Myocyte (in vitro differentiated cells): ENCODE measurements around the gene NT5DC2. TPM values are rescaled to one million over a fixed set of nuclear protein-coding genes. Genes with fewer than 3 reads are reported as not detected.

Experiments used
- DNase-seq: peaks from one replicate; pipeline ENCODE4 v3.0.0-alpha.2; 2012; ENCODE audit warnings: low read depth
- total RNA-seq: library from RNA; depleted of rRNA; stranded (reverse); fragments of >200 nt; gene quantifications from 2 replicates; pipeline ENCODE4 v1.2.3, GENCODE V29; 2014

The NT5DC2 gene
- total RNA-seq, 1 donor from 2014 or later: 50.3 TPM

DNA sequence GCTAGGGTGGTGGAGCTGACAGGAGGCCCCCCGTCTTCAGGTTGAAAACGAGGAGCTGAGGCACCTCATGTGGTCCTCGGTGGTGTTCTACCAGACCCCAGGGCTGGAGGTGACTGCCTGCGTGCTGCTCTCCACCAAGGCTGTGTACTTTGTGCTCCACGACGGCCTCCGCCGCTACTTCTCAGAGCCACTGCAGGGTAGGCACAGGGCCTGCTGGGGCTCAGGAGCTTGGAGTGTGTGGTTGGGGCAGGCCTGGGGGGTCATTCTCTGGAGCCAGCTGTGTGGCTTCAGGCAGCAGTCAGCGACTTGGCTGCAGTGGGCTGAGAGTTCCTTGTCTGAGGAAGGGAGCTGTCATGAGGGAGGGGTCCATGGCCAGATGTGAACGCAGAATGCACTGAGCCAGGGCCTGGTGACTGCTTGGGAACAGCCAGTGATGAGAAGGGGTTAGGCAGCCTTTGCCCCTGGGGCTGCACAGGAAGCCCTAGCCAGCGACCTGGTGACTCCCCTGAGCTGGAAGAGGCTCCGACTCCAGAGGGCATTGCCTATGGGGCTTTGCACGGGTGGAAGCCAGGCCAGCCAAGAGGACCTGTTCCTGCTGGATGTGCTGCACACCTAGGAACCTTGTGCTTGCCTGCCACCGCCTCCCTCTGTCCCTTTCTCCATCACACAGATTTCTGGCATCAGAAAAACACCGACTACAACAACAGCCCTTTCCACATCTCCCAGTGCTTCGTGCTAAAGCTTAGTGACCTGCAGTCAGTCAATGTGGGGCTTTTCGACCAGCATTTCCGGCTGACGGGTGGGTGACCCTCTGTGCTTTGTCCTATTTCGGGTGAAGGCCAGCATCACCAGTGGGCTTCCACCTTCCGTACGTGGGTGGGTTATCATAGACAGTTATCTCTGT lies 43.4 kb downstream of the NT5DC2 start:
- no peak for DNase-seq

DNA sequence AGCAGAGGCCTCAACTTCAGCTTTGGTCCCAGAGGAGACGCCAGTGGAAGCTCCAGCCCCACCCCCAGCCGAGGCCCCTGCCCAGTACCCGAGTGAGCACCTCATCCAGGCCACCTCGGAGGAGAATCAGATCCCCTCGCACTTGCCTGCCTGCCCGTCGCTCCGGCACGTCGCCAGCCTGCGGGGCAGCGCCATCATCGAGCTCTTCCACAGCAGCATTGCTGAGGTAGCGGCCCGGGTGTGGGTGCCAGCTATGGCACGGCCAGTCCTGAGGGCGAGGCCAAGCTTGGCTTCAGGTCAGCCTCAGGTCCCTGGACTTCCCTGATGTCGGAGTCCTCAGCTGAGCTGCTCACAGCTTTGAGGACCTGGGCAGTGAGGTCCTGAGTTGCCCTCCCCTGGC lies 44.2 kb downstream of the NT5DC2 start:
- no peak for DNase-seq

DNA sequence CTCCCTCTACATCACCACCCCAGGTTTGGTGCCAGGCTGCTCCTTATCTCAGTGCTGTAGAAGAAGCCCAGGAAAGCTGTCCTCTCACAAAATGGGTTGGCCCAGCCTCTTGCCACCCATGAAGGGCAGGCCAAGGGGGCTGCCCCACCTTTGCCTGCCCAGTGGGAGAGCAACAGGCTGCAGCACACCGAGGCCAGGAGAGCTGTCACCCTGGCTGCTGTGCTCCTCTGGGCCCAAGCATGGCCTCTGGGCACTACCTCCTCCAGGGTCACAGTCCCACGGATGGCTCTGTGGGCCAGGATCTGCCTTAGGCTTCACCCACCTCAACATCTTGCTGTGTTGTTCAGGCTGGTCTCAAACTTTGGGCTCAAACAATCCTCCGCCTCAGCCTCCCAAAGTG lies 44.9 kb downstream of the NT5DC2 start:
- no peak for DNase-seq

DNA sequence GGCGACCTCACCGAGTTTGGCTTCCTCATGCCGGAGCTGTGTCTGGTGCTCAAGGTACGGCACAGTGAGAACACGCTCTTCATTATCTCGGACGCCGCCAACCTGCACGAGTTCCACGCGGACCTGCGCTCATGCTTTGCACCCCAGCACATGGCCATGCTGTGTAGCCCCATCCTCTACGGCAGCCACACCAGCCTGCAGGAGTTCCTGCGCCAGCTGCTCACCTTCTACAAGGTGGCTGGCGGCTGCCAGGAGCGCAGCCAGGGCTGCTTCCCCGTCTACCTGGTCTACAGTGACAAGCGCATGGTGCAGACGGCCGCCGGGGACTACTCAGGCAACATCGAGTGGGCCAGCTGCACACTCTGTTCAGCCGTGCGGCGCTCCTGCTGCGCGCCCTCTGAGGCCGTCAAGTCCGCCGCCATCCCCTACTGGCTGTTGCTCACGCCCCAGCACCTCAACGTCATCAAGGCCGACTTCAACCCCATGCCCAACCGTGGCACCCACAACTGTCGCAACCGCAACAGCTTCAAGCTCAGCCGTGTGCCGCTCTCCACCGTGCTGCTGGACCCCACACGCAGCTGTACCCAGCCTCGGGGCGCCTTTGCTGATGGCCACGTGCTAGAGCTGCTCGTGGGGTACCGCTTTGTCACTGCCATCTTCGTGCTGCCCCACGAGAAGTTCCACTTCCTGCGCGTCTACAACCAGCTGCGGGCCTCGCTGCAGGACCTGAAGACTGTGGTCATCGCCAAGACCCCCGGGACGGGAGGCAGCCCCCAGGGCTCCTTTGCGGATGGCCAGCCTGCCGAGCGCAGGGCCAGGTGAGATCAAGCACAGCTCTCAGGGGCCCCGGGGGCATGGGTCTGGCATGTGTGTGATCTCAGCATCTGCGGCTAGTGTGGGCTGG lies 45.6 kb downstream of the NT5DC2 start:
- no peak for DNase-seq

DNA sequence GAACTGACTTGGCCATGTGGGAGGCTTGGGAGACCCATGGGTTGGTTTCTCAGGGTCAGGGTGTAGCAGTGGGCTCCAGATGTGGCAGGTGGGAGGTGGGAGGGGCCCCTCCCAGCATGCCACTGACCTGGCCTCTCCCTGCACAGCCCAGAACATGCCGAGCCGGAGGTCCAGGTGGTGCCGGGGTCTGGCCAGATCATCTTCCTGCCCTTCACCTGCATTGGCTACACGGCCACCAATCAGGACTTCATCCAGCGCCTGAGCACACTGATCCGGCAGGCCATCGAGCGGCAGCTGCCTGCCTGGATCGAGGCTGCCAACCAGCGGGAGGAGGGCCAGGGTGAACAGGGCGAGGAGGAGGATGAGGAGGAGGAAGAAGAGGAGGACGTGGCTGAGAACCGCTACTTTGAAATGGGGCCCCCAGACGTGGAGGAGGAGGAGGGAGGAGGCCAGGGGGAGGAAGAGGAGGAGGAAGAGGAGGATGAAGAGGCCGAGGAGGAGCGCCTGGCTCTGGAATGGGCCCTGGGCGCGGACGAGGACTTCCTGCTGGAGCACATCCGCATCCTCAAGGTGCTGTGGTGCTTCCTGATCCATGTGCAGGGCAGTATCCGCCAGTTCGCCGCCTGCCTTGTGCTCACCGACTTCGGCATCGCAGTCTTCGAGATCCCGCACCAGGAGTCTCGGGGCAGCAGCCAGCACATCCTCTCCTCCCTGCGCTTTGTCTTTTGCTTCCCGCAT lies 46.4 kb downstream of the NT5DC2 start:
- DNase-seq: no peak

DNA sequence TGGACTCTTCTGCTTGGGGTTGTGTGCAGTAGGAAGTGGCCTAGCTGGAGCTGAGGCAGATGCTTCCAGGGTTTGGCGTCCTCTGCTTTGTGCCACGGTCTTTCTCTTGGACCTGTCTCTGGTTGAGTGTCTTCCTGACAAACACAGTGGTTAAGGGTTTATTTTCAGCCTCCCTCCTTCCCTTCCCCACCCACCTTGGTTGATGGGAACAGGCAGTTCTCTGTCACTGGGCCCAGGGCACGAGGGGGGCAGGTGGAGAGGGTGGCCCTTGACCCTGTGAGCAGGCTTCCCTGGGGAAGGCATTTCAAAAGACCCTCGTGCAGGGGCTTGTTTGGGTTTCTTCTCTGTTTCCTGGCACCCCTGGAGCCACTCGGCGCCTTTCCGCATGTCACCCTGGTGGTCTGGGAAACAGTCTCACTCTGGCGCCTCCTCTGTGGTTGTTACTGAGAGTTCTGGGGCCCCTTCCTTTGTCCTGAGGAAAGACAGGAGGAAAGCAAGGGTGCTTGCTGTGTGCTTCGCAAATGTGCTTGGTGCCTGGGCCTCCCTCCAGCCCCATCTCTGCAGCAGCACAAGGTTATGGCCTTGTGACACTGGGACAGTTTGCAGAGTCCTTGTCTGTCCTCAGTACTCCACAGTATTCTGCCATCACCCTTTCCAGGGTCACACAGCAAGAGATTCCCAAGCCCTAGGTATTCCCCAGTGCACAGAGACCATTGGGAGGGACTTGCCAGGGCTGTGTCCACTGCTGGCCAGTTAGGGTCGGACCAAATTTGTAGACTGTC lies 48.8 kb downstream of the NT5DC2 start:
- DNase-seq: no peak

DNA sequence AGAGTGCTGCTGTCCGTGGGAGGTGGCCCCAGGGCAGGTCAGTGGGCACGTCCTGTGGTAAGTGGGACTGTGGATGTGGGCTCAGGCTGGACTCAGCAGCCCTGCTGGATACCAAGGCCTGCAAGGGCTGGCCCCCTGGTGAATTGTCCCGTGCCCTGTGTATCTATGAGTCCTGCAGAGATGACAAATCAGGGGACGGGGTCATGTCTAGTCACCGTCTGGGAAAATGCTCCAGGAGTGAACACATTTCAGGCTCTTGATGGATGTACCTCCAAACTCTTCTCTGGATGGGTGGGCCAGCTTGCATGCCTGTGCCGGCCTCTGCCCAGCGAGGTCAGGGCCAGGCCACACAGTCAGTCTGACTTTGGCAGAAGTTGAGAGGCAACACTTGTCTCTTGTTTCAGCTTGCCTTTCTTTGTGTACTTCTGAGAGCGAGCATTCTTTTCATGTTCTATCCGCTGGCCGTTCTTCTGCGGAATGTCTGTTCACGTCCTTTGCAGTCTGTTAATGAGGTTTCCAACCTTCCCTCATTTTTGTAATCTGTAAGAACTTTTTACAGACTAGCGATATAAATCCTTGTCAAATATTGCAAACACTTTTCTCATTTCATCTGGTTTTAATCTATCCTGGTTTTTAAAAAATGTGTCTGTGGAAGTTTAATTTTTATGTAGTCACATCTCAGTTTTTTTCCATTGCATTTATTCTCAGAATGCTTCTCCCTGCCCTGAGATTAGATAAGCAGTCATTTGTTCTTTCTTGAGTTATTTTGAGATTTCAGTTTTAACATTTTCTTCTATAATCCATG lies 49.9 kb downstream of the NT5DC2 start:
- no peak for DNase-seq

DNA sequence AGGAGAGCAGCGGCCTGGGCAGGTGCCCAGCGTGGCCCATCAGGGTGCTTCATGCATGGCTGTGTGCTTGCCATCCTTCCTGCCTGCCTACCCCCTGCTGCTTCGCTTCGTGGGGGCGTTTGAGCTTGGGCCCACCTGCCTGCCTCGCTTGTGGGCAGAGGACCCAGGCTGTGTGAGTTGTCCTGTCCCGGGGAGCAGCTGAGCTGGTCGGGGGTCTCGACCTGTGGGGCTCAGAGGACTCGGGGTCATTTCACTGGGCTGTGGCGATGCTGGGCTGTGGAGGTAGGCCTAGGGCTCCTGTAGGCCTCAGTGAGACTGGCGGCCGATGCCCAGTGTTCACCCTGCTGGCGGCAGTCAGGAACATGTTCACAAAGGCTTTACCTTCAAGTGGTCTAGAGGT lies 50.6 kb downstream of the NT5DC2 start:
- no peak for DNase-seq

DNA sequence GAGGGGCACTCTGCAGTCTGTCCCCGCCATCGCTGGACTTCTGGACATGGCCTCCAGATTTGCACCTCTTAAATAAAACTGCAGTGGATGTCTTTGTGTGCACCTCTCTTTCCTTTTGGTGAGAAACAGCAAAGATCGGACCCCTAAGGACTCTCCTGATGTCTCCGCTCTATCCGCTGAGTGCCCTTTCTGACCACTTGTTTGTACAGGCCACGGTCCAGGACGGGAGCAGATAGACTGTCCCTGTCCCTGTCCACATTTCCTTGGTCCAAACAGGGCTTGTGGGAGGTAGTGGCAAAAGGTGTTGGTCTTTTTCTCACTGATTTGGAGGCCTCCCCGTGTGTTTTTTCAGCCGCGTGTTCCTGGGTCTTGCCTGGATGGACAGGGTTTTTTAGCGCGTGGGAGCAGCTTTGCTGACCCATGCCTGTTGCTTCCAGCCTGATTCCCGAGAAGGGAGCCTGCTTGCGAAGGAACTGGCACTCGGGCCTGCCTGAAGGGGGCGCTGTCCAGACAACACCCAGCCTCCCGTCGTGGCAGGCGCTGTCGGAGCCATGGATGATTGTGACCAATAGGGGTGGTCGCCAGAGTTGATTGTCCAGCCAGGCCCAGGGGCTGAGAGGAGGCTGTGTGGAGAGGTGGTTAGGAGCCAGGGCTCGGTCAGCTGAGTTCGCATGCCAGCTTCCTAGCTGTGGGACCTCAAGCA lies 51.7 kb downstream of the NT5DC2 start:
- DNase-seq: no peak

DNA sequence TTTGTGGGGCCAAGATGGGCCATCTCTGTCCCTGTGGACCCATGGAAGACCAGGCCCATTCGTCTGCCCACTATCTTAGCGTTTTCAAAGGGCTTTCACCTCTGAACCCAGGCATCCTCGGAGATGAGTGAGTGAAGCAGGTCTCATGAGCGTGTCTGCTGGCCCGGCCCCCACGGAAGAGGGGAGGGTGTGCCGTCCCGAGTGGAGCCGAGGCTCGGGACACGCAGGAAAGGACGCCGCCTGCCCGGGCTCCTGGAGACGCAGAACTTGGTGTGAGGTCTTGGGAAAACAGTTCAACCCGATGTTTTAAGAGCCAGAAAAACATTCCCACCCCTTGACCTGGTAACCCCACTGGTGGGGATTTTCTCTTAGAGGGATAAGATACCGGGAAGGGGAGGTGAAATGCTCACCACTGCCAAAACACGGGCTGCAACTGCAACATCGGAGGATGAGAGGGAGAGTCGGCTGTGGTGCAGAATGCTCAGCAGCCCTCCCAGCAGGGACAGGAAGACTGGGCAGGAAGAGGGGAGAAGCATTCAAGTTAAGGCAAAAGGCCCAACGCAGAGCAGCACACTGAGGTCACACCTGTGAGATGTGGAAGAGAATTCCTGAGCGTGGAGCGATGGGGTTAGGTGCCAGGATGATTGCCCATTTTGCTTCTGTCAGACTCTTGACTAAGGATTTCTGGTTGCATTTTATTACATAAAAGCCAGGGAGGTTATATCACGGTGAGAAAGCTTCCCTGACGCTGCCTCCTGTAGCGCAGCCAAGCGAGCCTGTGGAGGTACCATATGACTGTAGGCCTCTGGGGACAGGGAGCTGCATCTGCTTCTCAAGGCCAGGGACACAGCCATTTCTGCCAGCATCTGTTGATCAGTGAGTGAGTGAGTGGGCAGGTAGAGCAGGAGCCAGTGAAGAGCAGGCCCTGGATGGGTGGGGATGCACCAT lies 52.6 kb downstream of the NT5DC2 start:
- DNase-seq: no peak

DNA sequence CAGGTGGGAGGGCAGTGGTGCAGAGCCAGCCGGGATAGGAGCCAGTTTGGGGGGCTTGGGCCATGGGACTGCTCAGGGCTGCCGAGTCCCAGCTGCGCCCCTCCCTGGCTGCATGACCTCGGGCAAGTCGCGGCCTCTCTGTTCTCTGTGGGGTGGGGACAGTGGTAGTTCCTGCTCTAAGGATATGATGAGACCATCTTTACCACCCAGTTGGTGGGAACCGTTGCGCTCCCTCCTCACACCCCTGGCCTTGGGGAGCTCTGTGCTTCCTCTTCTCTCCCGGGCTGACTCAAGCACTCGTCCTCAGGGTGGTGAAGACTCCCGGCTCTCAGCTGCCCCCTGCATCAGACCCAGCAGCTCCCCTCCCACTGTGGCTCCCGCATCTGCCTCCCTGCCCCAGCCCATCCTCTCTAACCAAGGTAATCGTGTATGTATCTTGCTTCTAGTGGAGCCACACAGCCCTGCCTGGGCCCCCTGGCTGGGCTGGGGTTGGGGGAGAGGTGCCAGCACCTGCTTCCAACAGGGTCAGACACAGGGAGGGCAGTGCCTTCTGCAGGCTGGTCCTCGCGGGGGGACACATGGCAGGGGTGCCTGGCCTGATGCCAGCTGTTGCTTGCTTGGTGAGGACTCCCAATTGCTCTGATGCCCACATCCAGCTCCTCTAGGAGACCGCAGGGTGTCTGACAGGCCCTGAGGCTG lies 53.6 kb downstream of the NT5DC2 start:
- DNase-seq: no peak

DNA sequence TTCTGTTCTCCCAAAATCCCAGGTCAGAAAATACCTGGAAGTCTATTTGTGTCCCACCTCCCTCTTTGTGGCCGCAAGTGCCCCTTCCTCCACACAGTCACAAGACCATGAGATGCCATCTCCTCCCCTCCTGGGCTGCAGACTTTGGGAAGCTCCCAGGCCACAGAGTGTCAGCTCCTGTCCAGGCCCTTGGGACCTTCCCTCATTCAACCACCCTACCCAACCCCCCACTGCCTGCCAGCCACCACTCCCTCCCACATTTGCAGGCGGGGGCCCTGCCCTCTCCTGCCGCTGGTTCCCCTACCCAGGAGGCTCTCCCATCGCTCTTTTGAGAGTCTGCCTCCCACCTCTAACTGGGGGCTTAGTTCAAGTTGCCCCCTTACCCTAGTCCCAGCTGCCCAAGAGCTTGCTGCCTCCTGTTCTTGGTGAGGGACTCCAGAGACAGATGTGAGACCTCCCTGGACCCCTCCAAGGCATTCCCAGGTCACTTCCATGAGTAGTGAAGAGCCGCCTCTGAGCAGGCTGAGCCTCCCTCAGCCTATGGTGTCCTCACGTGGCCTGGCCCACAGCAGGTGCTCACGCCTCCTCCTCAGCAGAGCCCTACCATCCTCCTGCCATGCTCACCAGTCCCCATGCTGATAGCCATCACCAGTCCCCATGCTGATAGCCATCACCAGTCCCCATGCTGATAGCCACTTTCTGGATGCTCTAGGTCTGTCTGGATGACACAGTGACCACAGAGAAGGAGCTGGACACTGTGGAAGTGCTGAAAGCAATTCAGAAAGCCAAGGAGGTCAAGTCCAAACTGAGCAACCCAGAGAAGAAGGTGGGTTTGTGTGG lies 54.4 kb downstream of the NT5DC2 start:
- no peak for DNase-seq

DNA sequence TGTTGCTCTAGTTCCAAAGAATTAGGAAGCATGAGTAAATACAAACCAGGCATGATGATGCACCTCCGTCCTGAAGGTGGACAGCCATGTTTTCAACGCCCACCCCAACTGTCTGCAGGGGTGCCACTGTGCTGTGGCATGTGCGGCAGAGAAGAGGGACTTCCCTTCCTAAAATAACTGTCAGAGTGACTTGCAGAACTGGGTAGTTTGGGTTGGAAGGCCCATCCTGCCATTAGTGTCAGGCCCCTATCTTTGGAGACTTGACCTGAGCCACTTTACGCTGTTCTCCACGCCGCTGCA lies 55.9 kb downstream of the NT5DC2 start:
- no peak for DNase-seq

DNA sequence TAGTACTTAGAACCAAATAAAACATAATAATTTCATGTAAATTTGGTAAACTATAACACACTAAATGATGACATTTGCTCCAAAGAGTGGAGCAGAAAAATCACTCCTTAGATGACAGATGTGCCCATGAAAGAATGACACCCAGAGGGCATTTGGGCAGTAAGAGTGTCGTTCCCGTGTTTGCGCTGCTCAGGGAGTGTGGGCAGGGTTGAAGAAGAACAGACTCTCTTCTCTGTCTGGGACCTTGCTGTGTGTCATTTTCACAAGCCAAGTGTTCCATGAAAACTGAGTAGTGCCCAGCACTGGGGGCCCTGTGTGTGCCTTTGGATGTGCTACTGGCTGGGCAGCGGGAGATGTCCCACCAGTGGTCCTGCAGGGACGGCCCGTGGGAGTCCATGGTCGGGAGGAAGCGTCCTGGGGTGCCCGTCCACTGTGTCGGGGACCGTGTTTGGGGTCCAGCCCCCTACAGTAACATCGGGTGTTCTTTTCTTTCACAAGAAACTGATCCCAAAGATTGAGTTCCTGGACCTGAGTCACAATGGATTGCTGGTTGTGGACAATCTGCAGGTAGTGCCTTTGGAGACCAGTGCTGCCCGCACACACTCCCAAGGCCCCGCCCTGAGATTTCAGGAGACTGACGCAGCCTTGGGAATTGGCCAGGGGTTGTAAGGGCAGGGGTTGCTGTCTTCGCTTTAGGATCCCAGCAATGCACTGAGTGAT lies 56.4 kb downstream of the NT5DC2 start:
- no peak for DNase-seq
